ENCODE results near the gene TCF4.
A peak's percentile ranks its signal among the peaks of the same experiment; 100 is the strongest.

The TCF4 gene

DNA sequence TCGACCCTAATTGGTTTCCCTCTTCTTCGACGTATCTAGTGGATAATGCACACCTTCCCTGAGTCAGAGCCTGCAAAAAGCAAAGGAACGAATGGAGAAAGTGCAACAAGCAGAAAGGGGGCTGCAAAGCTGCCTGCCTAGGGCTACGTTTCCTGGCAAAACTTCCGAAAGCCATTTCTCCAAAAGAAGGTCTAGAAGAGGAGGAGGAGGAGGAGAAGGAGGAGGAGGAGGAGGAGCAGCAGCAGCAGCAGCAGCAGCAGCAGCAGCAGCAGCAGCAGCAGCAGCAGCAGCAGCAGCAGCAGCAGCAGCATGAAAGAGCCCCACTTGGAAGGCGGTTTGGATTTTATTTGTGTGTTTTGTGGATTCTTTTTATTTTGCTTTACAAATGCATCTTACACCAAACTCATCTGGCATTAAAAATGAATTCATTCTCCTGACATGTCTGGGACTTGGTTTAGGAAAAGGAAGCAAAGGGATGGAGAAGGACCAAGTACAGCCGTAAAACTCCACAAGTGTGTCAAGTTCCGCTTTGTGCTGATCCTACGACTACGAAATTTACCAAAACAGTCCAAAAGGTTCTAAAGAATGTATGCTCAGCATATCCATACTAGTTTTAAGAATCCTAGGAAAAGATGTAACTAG is 2.0 kb downstream of the TCF4 start:
- Histone ChIP-seq H3K27ac (ENCODE audit: low read depth, low read length) (peak overlapping the region; percentile 64), H3K4me1 (ENCODE audit: control insufficient read depth, insufficient read depth, low read length) (peaks cover 61% of the 10 kb centered on the region)

DNA sequence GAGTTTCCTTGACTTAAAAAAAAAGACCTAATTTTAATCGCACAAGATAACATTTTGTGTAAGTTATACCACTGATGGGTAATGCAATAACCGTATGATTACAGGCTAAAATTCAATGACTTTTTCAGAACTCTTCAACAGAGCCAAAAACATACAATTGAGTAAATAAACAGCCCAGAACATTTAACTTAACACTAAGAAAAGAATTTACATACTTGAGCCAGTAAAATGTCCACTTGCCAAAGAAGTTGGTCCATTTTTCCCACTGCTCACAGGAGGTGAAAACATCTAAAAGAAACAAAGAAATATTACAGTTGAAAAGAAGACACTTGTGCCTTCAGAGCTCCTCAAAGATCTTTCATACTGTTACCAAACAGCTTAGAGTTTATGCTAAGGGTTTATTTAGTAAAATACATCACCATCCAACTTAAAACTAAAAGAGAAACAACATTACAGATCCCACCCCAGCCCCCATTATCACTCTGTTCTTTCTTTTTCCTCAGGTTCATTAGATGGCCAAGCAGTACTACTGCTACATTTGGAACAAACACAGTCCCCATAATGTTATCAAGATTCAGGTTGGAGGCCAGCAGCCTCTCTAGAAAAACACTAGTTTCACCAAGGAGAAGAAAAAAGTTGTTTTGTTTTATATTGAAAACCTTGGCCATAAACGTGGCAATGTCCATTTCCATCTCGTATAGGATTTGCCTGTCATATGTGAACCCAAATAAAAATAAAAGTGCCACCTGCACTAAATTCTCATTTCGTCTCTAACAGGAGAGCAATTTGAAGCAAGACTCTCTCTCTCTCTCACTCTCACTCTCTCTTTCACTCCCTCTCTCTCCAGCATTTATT is 2.7 kb downstream of the TCF4 start:
- Histone ChIP-seq H3K27ac (ENCODE audit: low read depth, low read length) (peak overlapping the region; percentile 64), H3K9me3 (ENCODE audit: control insufficient read depth, insufficient read depth, low read length) (no peaks in the 10 kb centered on the region), H3K36me3 (ENCODE audit: control insufficient read depth, insufficient read depth, low read length) (peaks cover 37% of the 10 kb centered on the region), H3K27me3 (ENCODE audit: control insufficient read depth, insufficient read depth, low read length) (no peaks in the 10 kb centered on the region), H3K4me3 (ENCODE audit: low read depth, low read length) (peak overlapping the region; percentile 90), H3K9ac (ENCODE audit: low read depth, low read length) (no peak overlapping the region), H3K4me1 (ENCODE audit: control insufficient read depth, insufficient read depth, low read length) (peaks cover 64% of the 10 kb centered on the region)

More for the DNA sequence above, 2.0 kb downstream of the TCF4 start:
- H3K36me3 ChIP-seq (ENCODE audit: control insufficient read depth, insufficient read depth, low read length) = peaks cover 29% of the 10 kb centered on the region
- H3K27me3 ChIP-seq (ENCODE audit: control insufficient read depth, insufficient read depth, low read length) = no peaks in the 10 kb centered on the region
- peak overlapping the region; percentile 90 for H3K4me3 ChIP-seq (ENCODE audit: low read depth, low read length)
- H3K9ac ChIP-seq (ENCODE audit: low read depth, low read length) = no peak overlapping the region; the same call in 1 of the 2 replicates
- no peaks in the 10 kb centered on the region for H3K9me3 ChIP-seq (ENCODE audit: control insufficient read depth, insufficient read depth, low read length)

DNA sequence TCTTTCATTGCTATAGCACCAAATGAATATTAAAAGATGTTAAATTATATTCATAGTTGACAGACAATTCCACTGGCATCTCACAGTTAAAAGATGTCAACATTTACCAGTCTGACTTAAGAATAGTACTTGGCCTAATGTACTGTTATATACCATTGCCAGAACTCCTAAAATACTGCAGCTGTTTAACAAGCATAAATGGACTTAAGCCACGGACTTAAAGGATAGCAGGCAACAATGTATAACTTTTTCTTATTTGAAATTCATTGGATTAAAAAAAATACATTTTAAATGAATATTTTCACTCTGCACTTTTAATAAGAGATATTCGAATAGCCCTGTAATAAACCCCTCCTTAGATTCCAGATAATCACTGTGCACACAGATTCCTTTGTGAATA is 3.8 kb downstream of the TCF4 start:
- Histone ChIP-seq H3K9ac (ENCODE audit: low read depth, low read length) (no peak overlapping the region), H3K4me1 (ENCODE audit: control insufficient read depth, insufficient read depth, low read length) (peaks cover 70% of the 10 kb centered on the region), H3K4me3 (ENCODE audit: low read depth, low read length) (peak overlapping the region; percentile 20; the same call in 1 of the 2 replicates), H3K9me3 (ENCODE audit: control insufficient read depth, insufficient read depth, low read length) (no peaks in the 10 kb centered on the region), H3K36me3 (ENCODE audit: control insufficient read depth, insufficient read depth, low read length) (peaks cover 38% of the 10 kb centered on the region), H3K27me3 (ENCODE audit: control insufficient read depth, insufficient read depth, low read length) (no peaks in the 10 kb centered on the region), H3K27ac (ENCODE audit: low read depth, low read length) (no peak overlapping the region)

- Histone ChIP-seq H3K9ac (ENCODE audit: low read depth, low read length) (no peak overlapping the region), H3K27me3 (ENCODE audit: control insufficient read depth, insufficient read depth, low read length) (no peaks in the 10 kb centered on the region), H3K4me3 (ENCODE audit: low read depth, low read length) (peak overlapping the region; percentile 35), H3K4me1 (ENCODE audit: control insufficient read depth, insufficient read depth, low read length) (peaks cover 88% of the 10 kb centered on the region), H3K27ac (ENCODE audit: low read depth, low read length) (peak overlapping the region; percentile 85), H3K9me3 (ENCODE audit: control insufficient read depth, insufficient read depth, low read length) (no peaks in the 10 kb centered on the region), H3K36me3 (ENCODE audit: control insufficient read depth, insufficient read depth, low read length) (peaks cover 38% of the 10 kb centered on the region)
Measured at GRCh38 chr18:55582325-55582724, 5.7 kb downstream of the TCF4 start.

DNA sequence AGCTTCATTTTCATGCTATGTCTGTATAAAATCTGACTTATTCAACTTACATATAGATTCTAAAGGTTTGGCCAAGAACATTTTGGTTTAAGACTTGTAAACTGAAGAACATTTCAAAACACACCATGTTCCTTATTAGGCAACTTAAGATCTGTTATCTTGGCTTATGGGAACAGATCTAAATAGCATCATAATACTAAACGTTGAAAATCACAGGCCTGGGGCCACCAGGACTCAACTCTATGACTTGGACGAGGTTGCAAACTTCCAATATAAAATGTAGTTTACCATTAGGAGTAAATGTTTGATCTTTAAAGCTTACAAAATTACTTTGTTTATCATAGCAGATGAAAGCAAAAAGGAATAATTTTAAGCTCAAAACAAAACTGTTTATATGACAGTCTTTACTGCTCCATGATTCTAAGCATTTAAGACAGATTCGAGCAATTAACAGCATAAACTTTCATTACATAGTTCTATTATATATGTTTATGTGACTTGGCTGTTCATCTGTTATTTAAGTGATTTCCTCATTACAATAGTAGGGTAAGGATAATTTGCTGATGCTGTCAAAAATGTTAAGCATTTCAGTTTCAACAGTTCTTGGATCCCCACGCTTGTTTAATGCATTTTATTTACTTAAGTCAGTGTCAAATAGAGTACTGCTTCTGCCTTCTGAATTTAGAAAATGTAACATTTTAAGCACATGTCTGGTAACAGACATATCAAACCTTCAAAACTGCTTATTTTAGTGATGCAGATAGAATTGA is 8.3 kb downstream of the TCF4 start:
- Histone ChIP-seq H3K27me3 (ENCODE audit: control insufficient read depth, insufficient read depth, low read length) (no peaks in the 10 kb centered on the region), H3K4me3 (ENCODE audit: low read depth, low read length) (no peak overlapping the region), H3K9me3 (ENCODE audit: control insufficient read depth, insufficient read depth, low read length) (no peaks in the 10 kb centered on the region), H3K4me1 (ENCODE audit: control insufficient read depth, insufficient read depth, low read length) (peaks cover 72% of the 10 kb centered on the region), H3K27ac (ENCODE audit: low read depth, low read length) (peak overlapping the region; percentile 18), H3K36me3 (ENCODE audit: control insufficient read depth, insufficient read depth, low read length) (peaks cover 32% of the 10 kb centered on the region), H3K9ac (ENCODE audit: low read depth, low read length) (no peak overlapping the region)

DNA sequence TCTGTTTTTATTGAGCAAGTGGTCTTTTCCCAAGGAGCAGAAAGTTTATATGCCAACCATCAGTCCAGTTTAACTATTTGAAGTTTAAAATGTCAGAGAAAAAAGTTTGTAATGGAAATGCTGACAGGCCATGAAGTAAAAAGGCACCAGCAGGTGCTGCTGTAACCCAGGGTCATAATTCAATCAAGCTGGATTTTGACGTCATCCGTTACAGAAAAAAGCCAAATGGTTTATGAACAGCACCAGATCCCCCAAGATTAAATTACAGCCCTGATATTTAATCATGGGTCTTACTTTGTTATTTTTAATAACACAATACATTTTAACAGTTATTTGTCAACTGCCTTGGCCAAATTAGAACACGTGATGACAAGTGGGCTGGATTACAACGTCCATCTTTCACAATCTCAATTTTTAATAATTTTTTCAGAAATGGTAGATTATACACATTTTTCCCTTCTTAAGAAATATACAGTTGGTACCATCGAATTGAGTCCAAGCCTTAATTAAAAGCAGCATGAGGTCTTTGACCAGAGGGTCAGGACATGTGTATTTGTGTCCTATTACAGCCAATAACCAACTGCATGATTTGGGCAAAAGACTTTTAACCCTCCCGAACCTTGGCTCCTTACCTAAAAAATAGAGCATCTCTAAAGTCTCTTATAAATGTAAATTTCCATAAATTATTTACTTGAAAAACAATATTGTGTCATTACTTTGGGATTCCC is 10.0 kb downstream of the TCF4 start:
- Histone ChIP-seq H3K4me1 (ENCODE audit: control insufficient read depth, insufficient read depth, low read length) (peaks cover 67% of the 10 kb centered on the region), H3K36me3 (ENCODE audit: control insufficient read depth, insufficient read depth, low read length) (peaks cover 18% of the 10 kb centered on the region), H3K9me3 (ENCODE audit: control insufficient read depth, insufficient read depth, low read length) (no peaks in the 10 kb centered on the region), H3K27ac (ENCODE audit: low read depth, low read length) (no peak overlapping the region), H3K4me3 (ENCODE audit: low read depth, low read length) (no peak overlapping the region), H3K9ac (ENCODE audit: low read depth, low read length) (no peak overlapping the region), H3K27me3 (ENCODE audit: control insufficient read depth, insufficient read depth, low read length) (no peaks in the 10 kb centered on the region)

GRCh38 chr18:55576001-55576400 is 12.0 kb downstream of the TCF4 start:
- no peak overlapping the region for H3K27ac ChIP-seq (ENCODE audit: low read depth, low read length)
- no peaks in the 10 kb centered on the region for H3K9me3 ChIP-seq (ENCODE audit: control insufficient read depth, insufficient read depth, low read length)
- no peaks in the 10 kb centered on the region for H3K27me3 ChIP-seq (ENCODE audit: control insufficient read depth, insufficient read depth, low read length)
- H3K36me3 ChIP-seq (ENCODE audit: control insufficient read depth, insufficient read depth, low read length) = peaks cover 20% of the 10 kb centered on the region
- peaks cover 52% of the 10 kb centered on the region for H3K4me1 ChIP-seq (ENCODE audit: control insufficient read depth, insufficient read depth, low read length)
- H3K9ac ChIP-seq (ENCODE audit: low read depth, low read length) = no peak overlapping the region
- no peak overlapping the region for H3K4me3 ChIP-seq (ENCODE audit: low read depth, low read length)

DNA sequence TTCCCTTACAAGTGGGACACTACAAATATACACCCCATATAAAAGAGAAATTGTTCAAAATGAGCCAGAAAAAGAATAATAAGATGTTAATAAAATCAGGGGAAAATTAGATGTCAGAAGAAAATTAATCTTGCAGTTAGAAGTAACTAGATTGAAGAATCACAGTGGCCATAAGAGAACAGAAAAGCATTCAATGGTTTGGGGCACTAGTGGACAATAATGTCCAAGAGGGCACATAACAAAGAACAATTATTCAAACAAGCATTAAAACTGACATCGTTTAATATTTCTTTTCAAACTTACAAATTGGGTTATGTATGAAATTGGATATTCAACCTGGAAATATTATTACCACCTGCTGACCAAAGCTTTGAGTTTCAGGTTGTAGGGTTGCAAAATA is 12.9 kb downstream of the TCF4 start:
- Histone ChIP-seq H3K27me3 (ENCODE audit: control insufficient read depth, insufficient read depth, low read length) (no peaks in the 10 kb centered on the region), H3K9ac (ENCODE audit: low read depth, low read length) (no peak overlapping the region), H3K4me1 (ENCODE audit: control insufficient read depth, insufficient read depth, low read length) (peaks cover 43% of the 10 kb centered on the region), H3K9me3 (ENCODE audit: control insufficient read depth, insufficient read depth, low read length) (no peaks in the 10 kb centered on the region), H3K36me3 (ENCODE audit: control insufficient read depth, insufficient read depth, low read length) (peaks cover 11% of the 10 kb centered on the region), H3K27ac (ENCODE audit: low read depth, low read length) (no peak overlapping the region), H3K4me3 (ENCODE audit: low read depth, low read length) (no peak overlapping the region)

- Histone ChIP-seq H3K9ac (ENCODE audit: low read depth, low read length) (no peak overlapping the region), H3K4me1 (ENCODE audit: control insufficient read depth, insufficient read depth, low read length) (peaks cover 27% of the 10 kb centered on the region), H3K4me3 (ENCODE audit: low read depth, low read length) (no peak overlapping the region), H3K27me3 (ENCODE audit: control insufficient read depth, insufficient read depth, low read length) (no peaks in the 10 kb centered on the region), H3K36me3 (ENCODE audit: control insufficient read depth, insufficient read depth, low read length) (peaks cover 14% of the 10 kb centered on the region), H3K27ac (ENCODE audit: low read depth, low read length) (no peak overlapping the region), H3K9me3 (ENCODE audit: control insufficient read depth, insufficient read depth, low read length) (no peaks in the 10 kb centered on the region)
Measured at GRCh38 chr18:55573386-55573785, 14.6 kb downstream of the TCF4 start.

GRCh38 chr18:55570966-55571365 is 17.0 kb downstream of the TCF4 start:
- H3K27me3 ChIP-seq (ENCODE audit: control insufficient read depth, insufficient read depth, low read length) = no peaks in the 10 kb centered on the region
- no peak overlapping the region for H3K4me3 ChIP-seq (ENCODE audit: low read depth, low read length)
- no peaks in the 10 kb centered on the region for H3K9me3 ChIP-seq (ENCODE audit: control insufficient read depth, insufficient read depth, low read length)
- no peak overlapping the region for H3K27ac ChIP-seq (ENCODE audit: low read depth, low read length)
- peaks cover 14% of the 10 kb centered on the region; the same call in 1 of the 2 replicates for H3K36me3 ChIP-seq (ENCODE audit: control insufficient read depth, insufficient read depth, low read length)
- peaks cover 16% of the 10 kb centered on the region for H3K4me1 ChIP-seq (ENCODE audit: control insufficient read depth, insufficient read depth, low read length)
- H3K9ac ChIP-seq (ENCODE audit: low read depth, low read length) = no peak overlapping the region
